ENCODE results near the gene CASP8. TPM values are rescaled to one million over a fixed set of nuclear protein-coding genes. Genes with fewer than 3 reads are reported as not detected.

The CASP8 gene
- total RNA-seq, 1 donor from 2014 or later = 39.5 TPM

GRCh38 chr2:201248288-201248844 is 12.0 kb upstream of the CASP8 start:
- Histone ChIP-seq H3K9me3 (no peaks in the 10 kb centered on the region), H3K27me3 (no peaks in the 10 kb centered on the region), H3K27ac (no peak overlapping the region), H3K36me3 (no peaks in the 10 kb centered on the region), H3K4me1 (peaks cover 9% of the 10 kb centered on the region), H3K4me3 (no peak overlapping the region)
- TF ChIP-seq CTCF (IDR thresholded peaks at IDR 0.05) = no peak
- intact Hi-C loops (cut with DNase I) = no loop called here
- DNase-seq (no peak), ATAC-seq (no peak)

DNA sequence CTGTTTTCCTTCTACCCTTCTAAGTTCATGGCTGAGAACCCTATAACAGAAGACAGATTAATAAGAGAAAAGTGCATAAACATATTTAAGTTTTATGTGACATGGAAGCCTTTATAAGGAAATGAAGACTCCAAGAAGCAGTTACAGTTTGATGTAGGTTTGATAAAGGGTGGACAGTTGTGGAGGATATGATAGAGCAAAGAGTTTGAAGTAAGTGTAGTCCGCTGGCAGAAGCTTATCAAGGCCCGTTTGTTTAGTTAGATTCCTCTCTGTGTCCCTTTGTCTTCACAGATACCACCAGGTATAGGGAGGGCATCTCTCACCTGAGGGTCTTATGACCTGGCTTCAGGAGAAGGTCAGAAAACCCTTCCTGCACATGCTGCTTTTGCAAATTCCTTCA is 10.4 kb upstream of the CASP8 start:
- ATAC-seq = no peak
- H3K27me3 ChIP-seq = no peaks in the 10 kb centered on the region
- H3K27ac ChIP-seq = no peak overlapping the region
- no peaks in the 10 kb centered on the region for H3K36me3 ChIP-seq
- no peaks in the 10 kb centered on the region for H3K9me3 ChIP-seq
- no peak overlapping the region for H3K4me3 ChIP-seq
- H3K4me1 ChIP-seq = peaks cover 23% of the 10 kb centered on the region
- intact Hi-C loops (cut with DNase I) = no loop called here
- no peak for TF ChIP-seq CTCF (IDR thresholded peaks at IDR 0.05)
- DNase-seq = no peak

- intact Hi-C loops (cut with DNase I) = no loop called here
- Histone ChIP-seq H3K36me3 (no peaks in the 10 kb centered on the region), H3K27me3 (no peaks in the 10 kb centered on the region), H3K27ac (no peak overlapping the region), H3K4me1 (peaks cover 32% of the 10 kb centered on the region), H3K4me3 (no peak overlapping the region), H3K9me3 (no peaks in the 10 kb centered on the region)
- no peak for TF ChIP-seq CTCF (IDR thresholded peaks at IDR 0.05)
- no peak for DNase-seq
- no peak for ATAC-seq
Measured at GRCh38 chr2:201250741-201251140, 9.6 kb upstream of the CASP8 start.

DNA sequence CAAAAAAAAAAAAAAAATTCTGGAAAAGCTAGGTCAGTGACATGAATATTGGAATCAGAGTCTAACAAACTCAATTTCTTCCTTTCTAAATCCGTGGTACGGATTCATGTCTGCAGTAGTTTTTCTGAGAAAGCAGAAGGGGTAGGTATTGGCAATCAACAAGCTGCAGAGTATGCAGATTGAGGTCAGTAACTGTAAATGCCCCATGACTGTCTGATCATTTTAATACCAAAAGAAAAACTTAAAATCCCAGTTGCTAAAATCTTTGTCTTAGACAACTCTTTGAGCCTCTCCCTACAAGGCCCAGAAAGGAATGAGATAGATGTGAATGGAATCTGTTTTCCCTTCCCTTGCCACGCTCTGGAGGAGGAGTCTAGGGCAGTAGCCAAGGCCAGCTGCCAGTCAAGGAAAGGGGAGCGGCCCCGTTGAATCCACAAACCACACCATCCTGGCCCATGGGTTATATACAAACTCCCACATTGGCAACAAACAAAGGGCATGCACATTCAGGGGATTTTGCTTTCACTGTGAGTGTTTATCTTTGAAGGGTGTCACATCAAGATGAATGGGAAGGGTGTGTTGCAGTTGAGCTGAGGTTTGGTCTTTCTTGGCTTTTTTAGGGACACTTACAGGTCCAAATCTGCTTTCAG is 6.1 kb upstream of the CASP8 start:
- peak; percentile 49 for ATAC-seq
- Histone ChIP-seq H3K9me3 (no peaks in the 10 kb centered on the region), H3K27ac (peak overlapping the region; percentile 68), H3K27me3 (no peaks in the 10 kb centered on the region), H3K4me3 (no peak overlapping the region), H3K4me1 (peaks cover 39% of the 10 kb centered on the region), H3K36me3 (no peaks in the 10 kb centered on the region)
- DNase-seq = no peak
- no peak for TF ChIP-seq CTCF (IDR thresholded peaks at IDR 0.05)
- intact Hi-C loops (cut with DNase I) = no loop called here

DNA sequence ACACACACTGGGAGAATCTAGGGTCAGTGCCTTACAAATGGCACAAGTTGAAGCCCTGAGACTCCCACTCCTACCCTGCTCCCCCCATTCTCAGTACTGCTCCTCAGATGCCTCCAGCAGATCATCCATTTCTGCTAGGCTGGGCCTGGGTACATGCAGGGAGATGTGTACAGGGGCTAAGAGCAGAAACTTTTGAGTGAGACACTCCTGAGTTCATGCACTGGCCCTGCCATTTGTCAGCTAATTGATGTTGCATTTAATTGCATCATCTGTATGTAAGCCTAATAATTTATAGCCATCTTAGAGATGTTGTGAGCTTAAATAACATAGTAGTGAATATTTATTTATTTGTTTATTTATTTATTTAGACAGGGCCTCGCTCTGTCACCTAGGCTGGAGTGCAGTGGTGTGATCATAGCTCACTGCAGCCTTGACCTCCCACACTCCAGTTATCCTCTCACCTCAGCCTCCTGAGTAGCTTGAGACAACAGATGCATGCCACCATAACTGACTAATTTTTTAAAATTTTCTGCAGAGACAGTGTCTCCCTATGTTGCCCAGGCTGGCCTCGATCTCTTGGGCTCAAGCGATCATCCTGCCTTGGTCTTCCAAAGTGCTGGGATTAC is 4.8 kb upstream of the CASP8 start:
- Histone ChIP-seq H3K27ac (no peak overlapping the region), H3K4me1 (peaks cover 53% of the 10 kb centered on the region)

More for the DNA sequence above, 4.8 kb upstream of the CASP8 start:
- Histone ChIP-seq H3K4me3 (no peak overlapping the region), H3K27me3 (no peaks in the 10 kb centered on the region), H3K36me3 (no peaks in the 10 kb centered on the region), H3K9me3 (no peaks in the 10 kb centered on the region)
- DNase-seq = no peak
- intact Hi-C loops (cut with DNase I) = no loop called here
- TF ChIP-seq CTCF (IDR thresholded peaks at IDR 0.05) = no peak
- no peak for ATAC-seq

Data from upper lobe of right lung (tissue), 1 donor.